Measurements from ENCODE around the gene FLT4. TPM values are rescaled to one million over a fixed set of nuclear protein-coding genes. Genes with fewer than 3 reads are reported as not detected.

FLT4 gene
- total and polyA plus RNA-seq, 7 donors: 0.23 to 16.9 (median 6.2) TPM

DNA sequence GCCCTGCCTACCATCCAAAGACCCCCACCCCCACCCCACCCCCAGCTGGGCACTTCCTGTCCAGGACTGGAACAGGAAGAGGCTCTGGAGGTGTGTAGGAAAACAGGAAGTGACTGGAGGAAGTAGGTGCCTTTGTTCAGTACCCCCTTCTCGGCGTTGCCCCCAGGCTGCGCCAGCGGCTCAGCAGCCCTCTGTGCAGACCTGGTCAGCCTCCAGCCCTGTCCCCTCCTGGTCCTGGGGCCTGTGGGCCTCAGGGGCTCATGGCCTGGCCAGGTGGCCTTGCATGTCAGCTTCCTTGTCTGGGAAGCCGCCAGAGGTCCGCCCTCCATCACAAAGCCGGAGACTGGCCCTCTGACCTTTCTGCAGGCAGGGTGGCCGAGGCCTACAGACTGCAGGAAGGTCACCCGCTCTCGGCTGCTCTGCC lies 26.0 kb downstream of the FLT4 start:
- H3K9me3 ChIP-seq: no peaks in the 10 kb centered on the region
- peaks cover 0 to 19% (median 10%) of the 10 kb centered on the region in 3 donors for H3K27me3 ChIP-seq
- intact Hi-C loops (cut with DNase I): no loop called here
- H3K27ac ChIP-seq: no peak overlapping the region
- 84 to 88% methylated on average over 10 of the region's 10 CpGs for WGBS, 2 donors
- no peaks in the 10 kb centered on the region for H3K36me3 ChIP-seq
- no peak overlapping the region for H3K4me3 ChIP-seq
- DNase-seq: no peak
- TF ChIP-seq POLR2AphosphoS5 (IDR thresholded peaks at IDR 0.05): no peak
- TF ChIP-seq, protein P1, sequence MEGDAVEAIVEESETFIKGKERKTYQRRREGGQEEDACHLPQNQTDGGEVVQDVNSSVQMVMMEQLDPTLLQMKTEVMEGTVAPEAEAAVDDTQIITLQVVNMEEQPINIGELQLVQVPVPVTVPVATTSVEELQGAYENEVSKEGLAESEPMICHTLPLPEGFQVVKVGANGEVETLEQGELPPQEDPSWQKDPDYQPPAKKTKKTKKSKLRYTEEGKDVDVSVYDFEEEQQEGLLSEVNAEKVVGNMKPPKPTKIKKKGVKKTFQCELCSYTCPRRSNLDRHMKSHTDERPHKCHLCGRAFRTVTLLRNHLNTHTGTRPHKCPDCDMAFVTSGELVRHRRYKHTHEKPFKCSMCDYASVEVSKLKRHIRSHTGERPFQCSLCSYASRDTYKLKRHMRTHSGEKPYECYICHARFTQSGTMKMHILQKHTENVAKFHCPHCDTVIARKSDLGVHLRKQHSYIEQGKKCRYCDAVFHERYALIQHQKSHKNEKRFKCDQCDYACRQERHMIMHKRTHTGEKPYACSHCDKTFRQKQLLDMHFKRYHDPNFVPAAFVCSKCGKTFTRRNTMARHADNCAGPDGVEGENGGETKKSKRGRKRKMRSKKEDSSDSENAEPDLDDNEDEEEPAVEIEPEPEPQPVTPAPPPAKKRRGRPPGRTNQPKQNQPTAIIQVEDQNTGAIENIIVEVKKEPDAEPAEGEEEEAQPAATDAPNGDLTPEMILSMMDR (IDR thresholded peaks at IDR 0.05): no peak
- peaks cover 0 to 10% (median 5%) of the 10 kb centered on the region in 4 donors for H3K4me1 ChIP-seq

DNA sequence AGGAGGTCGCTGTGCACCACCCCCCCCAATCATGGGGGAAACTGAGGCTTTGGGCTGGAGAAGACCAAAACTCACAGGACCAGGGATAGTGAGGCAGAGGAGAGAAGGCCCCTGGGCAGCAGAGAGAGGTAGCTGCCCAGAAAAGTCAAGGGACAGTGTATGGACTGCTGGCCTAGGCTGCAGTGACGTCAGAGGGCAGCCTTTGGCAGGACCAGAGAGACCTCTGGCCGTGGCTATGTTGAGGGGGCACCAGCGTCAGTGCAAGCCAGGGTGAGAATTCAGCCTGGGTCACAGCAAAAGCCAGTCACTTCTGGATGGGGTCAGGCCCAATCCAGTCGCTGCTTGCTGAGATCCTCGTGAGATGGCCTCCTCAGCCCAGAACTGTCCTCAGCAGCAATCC lies 26.5 kb downstream of the FLT4 start:
- Histone ChIP-seq H3K36me3 (no peaks in the 10 kb centered on the region), H3K4me1 (peaks cover 0 to 11% (median 5%) of the 10 kb centered on the region in 4 donors), H3K9me3 (no peaks in the 10 kb centered on the region), H3K27me3 (peaks cover 0 to 21% (median 10%) of the 10 kb centered on the region in 3 donors), H3K4me3 (no peak overlapping the region), H3K27ac (no peak overlapping the region)
- 83 to 87% methylated on average over 6 of the region's 6 CpGs for WGBS, 2 donors
- intact Hi-C loops (cut with DNase I): no loop called here
- TF ChIP-seq POLR2AphosphoS5 (IDR thresholded peaks at IDR 0.05) (no peak), EP300 (IDR thresholded peaks at IDR 0.05) (no peak), POLR2A (IDR thresholded peaks at IDR 0.05) (no peak)
- TF ChIP-seq, protein P1 (IDR thresholded peaks at IDR 0.05): no peak
- no peak for DNase-seq

DNA sequence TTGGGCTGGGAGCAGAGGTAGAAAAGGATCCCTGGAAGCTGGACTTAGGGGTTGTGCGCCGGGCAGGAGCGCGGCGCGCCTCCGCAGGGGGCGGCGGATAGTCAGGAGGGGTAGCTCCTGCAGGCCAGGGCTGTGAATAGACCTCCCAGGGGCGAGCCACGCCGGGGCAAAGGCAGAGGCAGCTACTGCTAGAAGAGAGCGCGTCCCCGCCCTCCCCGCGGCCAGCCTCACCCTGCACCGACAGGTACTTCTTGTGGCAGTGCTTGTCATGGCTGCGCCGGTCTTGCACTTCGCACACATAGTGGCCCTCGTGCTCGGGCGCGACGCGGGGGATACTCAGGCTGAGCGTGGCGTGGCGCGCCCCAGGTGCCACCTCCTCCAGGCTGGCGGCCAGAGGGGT lies 28.1 kb downstream of the FLT4 start:
- TF ChIP-seq EP300 (IDR thresholded peaks at IDR 0.05) (no peak), POLR2A (IDR thresholded peaks at IDR 0.05) (no peak), POLR2AphosphoS5 (IDR thresholded peaks at IDR 0.05) (no peak)
- TF ChIP-seq, protein P1 (IDR thresholded peaks at IDR 0.05): no peak

DNA sequence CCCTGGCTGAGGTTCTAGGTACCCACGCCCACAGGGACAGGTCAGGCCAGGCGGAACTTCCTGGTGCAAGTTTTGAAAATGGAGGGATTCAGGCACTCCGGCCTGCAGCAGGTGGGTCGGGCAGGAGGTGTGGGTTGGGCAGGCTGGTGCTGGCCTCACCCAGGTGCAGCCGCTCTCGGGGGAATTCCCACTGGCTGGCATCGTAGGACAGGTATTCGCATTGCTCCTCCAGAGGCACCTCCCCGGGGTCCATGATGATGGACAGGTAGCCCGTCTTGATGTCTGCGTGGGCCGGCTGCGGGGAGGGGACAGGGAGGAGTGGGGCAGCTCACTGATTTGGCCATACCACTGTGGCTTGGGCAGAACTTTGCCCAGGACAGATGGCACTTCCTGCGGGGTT lies 29.4 kb downstream of the FLT4 start:
- TF ChIP-seq, protein P1 (IDR thresholded peaks at IDR 0.05): no peak
- no peak for TF ChIP-seq POLR2A (IDR thresholded peaks at IDR 0.05)
- no peak for TF ChIP-seq POLR2AphosphoS5 (IDR thresholded peaks at IDR 0.05)
- no peak for TF ChIP-seq EP300 (IDR thresholded peaks at IDR 0.05)
- Histone ChIP-seq H3K4me1 (peaks cover 0 to 11% (median 5%) of the 10 kb centered on the region in 4 donors), H3K9me3 (no peaks in the 10 kb centered on the region), H3K27ac (no peak overlapping the region), H3K4me3 (no peak overlapping the region), H3K36me3 (no peaks in the 10 kb centered on the region), H3K27me3 (peaks cover 0 to 26% (median 10%) of the 10 kb centered on the region in 3 donors)
- DNase-seq: no peak
- intact Hi-C loops (cut with DNase I): no loop called here
- 57 to 87% methylated on average over 14 of the region's 14 CpGs for WGBS, 2 donors

More for the DNA sequence above, 28.1 kb downstream of the FLT4 start:
- Histone ChIP-seq H3K4me3 (no peak overlapping the region), H3K4me1 (peaks cover 0 to 11% (median 5%) of the 10 kb centered on the region in 4 donors), H3K27me3 (peaks cover 0 to 26% (median 10%) of the 10 kb centered on the region in 3 donors), H3K9me3 (no peaks in the 10 kb centered on the region), H3K36me3 (no peaks in the 10 kb centered on the region), H3K27ac (no peak overlapping the region)
- 81 to 89% methylated on average over 32 of the region's 32 CpGs for WGBS, 2 donors
- DNase-seq: no peak
- intact Hi-C loops (cut with DNase I): no loop called here

DNA sequence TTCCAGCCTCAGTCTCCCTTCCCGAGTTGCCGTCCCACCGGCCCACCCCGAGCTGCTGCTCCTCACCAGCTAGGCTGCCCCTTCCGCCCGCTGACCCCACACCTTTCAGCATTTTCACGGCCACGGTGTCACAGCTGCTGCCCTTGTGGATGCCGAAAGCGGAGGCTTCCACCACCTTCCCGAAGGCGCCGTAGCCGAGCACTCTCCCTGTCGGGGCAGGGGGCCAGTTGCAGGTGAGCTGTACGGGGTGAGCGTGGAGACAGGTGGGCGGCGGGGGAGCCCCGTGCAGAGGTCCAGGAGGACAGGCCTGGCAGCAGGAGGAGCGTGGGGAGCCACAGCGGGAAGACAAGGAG lies 29.9 kb downstream of the FLT4 start:
- intact Hi-C loops (cut with DNase I): no loop called here
- DNase-seq: no peak
- H3K27ac ChIP-seq: no peak overlapping the region
- peaks cover 0 to 26% (median 10%) of the 10 kb centered on the region in 3 donors for H3K27me3 ChIP-seq
- no peaks in the 10 kb centered on the region for H3K9me3 ChIP-seq
- H3K4me1 ChIP-seq: peaks cover 0 to 11% (median 5%) of the 10 kb centered on the region in 4 donors
- H3K36me3 ChIP-seq: no peaks in the 10 kb centered on the region
- no peak overlapping the region for H3K4me3 ChIP-seq
- no peak for TF ChIP-seq EP300 (IDR thresholded peaks at IDR 0.05)
- TF ChIP-seq, protein P1 (IDR thresholded peaks at IDR 0.05): no peak
- no peak for TF ChIP-seq POLR2A (IDR thresholded peaks at IDR 0.05)
- no peak for TF ChIP-seq POLR2AphosphoS5 (IDR thresholded peaks at IDR 0.05)
- 82 to 87% methylated on average over 22 of the region's 22 CpGs for WGBS, 2 donors

Data from sigmoid colon (tissue), 7 donors.